ENCODE results near the gene TYW1.
"Not testable (repeated sequence)": the region's sequence is repeated elsewhere in the genome, so short reads cannot be mapped to it uniquely, and the experiment has no call there.

TYW1 gene

DNA sequence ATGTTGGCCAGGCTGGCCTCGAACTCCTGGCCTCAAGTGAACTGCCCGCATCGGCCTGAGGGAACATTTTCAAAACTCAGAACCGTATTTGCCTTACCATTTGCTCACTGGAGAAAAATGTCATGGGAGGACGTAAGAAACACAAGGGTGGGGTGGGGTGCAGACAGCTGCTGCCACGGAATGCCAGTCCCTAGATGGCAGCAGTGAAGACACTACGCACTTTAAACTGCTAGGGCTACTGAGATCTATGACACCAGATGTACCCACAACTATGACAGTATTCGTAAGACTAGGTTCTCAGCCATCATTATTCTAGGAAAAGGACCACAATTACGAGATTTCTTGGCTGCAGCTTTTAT, 2.0 kb upstream of the TYW1 start:
- H3K4me1 Mint-ChIP-seq, result not testable (repeated sequence)
- peak overlapping the region; percentile 98 for H3K4me3 Mint-ChIP-seq
- H3K36me3 Mint-ChIP-seq (ENCODE audit: low read depth), result peaks cover 21% of the 10 kb centered on the region

DNA sequence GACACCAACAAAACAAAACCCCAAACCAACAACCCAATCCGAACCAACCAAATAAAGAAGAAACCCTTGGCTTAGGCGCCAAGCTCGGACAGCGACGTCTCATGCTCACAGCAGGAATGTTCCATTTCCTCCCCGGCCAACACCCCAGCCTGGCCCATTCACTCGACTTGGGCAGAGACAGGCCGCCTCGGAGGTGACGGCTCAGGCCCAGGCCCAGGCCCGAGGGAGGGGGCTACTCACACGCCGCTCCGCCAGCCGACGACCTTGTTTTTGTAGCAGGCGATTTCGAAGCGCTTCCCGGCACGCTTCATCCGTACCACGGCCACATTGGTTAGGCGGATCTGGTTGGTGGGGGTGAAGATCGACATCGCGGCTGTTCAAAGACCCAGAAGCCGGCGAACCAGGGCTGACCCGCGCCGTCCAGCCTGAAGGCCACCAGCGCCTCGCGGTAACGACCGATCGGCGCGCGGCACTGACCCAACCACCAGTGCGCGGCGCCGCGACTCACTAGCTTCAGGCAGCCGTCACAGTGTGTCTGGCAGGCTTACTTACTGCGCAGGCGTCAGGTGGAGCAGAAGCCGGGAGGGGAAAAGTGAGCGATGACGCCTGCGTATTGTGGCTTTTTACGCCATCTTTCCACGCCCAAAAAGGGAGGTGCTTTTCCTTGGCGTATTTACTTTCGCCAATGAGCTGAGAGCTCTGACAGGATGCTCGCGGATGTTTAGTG, 1.4 kb upstream of the TYW1 start, which contains the start of gene SBDS:
Gene SBDS, minus strand, starts transcription at position 537 of the 727 bp plus-strand sequence. Its CDS starts 169 bp downstream, at position 368.
- not testable (repeated sequence) for H3K27me3 Mint-ChIP-seq (ENCODE audit: low read depth); H3K4me1 Mint-ChIP-seq; H3K9me3 Mint-ChIP-seq
- Mint-ChIP-seq H3K27ac (peak within 1 kb of the TSS; percentile 97 to 100 (median 99)), H3K4me3 (peak within 1 kb of the TSS; percentile 98), H3K36me3 (ENCODE audit: low read depth) (peaks cover 21% of the 10 kb centered on the region)
- TF ChIP-seq, protein P1, sequence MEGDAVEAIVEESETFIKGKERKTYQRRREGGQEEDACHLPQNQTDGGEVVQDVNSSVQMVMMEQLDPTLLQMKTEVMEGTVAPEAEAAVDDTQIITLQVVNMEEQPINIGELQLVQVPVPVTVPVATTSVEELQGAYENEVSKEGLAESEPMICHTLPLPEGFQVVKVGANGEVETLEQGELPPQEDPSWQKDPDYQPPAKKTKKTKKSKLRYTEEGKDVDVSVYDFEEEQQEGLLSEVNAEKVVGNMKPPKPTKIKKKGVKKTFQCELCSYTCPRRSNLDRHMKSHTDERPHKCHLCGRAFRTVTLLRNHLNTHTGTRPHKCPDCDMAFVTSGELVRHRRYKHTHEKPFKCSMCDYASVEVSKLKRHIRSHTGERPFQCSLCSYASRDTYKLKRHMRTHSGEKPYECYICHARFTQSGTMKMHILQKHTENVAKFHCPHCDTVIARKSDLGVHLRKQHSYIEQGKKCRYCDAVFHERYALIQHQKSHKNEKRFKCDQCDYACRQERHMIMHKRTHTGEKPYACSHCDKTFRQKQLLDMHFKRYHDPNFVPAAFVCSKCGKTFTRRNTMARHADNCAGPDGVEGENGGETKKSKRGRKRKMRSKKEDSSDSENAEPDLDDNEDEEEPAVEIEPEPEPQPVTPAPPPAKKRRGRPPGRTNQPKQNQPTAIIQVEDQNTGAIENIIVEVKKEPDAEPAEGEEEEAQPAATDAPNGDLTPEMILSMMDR (IDR thresholded peaks at IDR 0.05; ENCODE audit: unreplicated experiment in 3 of 3), result peak in 1 of 3 experiments; percentile 31

More for the DNA sequence above, 2.0 kb upstream of the TYW1 start:
- H3K9me3 Mint-ChIP-seq; H3K27me3 Mint-ChIP-seq (ENCODE audit: low read depth): not testable (repeated sequence)
- H3K27ac Mint-ChIP-seq, result peak overlapping the region; percentile 97 to 100 (median 99)
- TF ChIP-seq, protein P1 (IDR thresholded peaks at IDR 0.05; ENCODE audit: unreplicated experiment in 3 of 3), result peak in 2 of 3 experiments; percentile 22 to 42

DNA sequence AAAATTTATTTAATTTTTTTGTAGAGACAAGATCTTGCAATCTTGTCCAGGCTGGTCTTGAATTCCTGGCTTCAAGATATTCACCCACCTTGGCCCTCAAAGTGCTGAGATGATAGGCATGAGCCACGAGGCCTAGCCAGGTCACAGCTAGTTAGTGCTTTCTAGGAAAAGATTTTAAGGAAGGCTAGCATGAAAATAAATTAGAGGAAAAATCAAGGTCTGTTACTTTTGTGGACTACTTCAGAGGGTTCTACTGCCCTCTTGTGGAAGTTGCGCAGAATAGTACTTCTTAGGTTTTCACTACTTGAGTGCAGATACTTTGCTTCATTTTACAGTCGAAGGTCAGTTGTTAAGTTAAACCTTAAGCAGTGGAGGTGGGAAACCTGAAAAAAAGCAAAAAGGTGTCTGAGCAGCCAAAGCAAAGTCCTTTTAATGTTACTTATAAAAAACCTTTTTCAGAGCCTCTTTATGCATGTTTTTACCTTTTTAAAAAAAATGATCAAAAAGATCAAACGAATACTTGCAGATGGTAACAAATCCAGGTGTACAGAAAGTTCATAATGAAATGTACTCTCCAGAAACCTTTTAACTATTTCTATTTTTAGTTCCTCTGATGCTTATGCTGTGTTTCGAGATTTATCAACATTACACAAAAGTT, 4.1 kb downstream of the TYW1 start:
- Mint-ChIP-seq H3K27ac (peak overlapping the region in 2 of 3 experiments; percentile 47 to 54), H3K4me3 (peak overlapping the region; percentile 61 to 81 (median 79)), H3K36me3 (ENCODE audit: low read depth) (peaks cover 14% of the 10 kb centered on the region)
- not testable (repeated sequence) for H3K4me1 Mint-ChIP-seq; H3K27me3 Mint-ChIP-seq (ENCODE audit: low read depth); H3K9me3 Mint-ChIP-seq
- TF ChIP-seq, protein P1 (IDR thresholded peaks at IDR 0.05; ENCODE audit: unreplicated experiment in 3 of 3), result peak; percentile 30 to 50 (median 42)

DNA sequence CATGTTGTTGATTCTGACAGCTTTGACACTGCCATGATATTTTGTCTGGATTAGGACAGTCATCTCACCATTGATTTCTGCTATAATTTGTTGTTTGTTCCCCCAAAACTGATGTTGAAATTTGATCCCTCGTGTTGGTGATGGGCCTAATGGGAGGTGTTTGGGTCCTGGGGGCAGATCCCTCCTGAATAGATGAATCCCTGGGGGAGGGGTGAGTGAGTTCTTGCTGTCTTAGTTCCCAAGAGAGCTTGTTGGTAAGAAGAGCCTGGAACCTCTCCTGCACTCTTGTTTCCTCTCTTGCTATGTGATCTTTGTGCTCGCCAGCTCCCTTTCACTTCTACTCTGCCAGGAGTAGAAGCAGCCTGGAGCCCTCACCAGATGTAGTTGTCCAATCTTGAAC, 7.5 kb downstream of the TYW1 start:
- not testable (repeated sequence) for H3K4me1 Mint-ChIP-seq; H3K4me3 Mint-ChIP-seq; H3K9me3 Mint-ChIP-seq; H3K27ac Mint-ChIP-seq; H3K27me3 Mint-ChIP-seq (ENCODE audit: low read depth)
- H3K36me3 Mint-ChIP-seq (ENCODE audit: low read depth), result peaks cover 38% of the 10 kb centered on the region

DNA sequence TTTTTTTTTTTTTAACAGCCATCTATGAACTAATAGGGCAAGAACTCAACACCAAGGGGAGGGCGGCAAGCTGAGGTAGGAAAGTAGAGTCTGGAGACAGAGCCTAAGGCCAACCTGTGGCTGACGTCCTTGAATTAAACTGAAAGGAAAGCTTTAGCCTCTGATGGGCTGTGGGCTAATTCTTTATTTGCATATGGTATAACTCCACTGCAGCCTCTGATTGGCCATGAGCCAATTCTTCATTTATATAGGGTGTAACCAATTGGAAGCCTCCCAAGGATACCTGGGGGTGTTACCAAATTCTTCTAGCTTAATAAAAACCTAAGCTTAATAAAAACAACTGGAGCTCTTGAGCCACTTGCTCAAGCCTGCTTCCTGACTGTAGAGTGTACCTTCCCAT, 10.3 kb downstream of the TYW1 start:
- Mint-ChIP-seq H3K27ac (no peak overlapping the region), H3K9me3 (no peaks in the 10 kb centered on the region), H3K4me3 (no peak overlapping the region), H3K4me1 (no peaks in the 10 kb centered on the region), H3K36me3 (ENCODE audit: low read depth) (peaks cover 46% of the 10 kb centered on the region), H3K27me3 (ENCODE audit: low read depth) (no peaks in the 10 kb centered on the region)
- TF ChIP-seq, protein P1 (IDR thresholded peaks at IDR 0.05; ENCODE audit: unreplicated experiment in 3 of 3), result no peak

DNA sequence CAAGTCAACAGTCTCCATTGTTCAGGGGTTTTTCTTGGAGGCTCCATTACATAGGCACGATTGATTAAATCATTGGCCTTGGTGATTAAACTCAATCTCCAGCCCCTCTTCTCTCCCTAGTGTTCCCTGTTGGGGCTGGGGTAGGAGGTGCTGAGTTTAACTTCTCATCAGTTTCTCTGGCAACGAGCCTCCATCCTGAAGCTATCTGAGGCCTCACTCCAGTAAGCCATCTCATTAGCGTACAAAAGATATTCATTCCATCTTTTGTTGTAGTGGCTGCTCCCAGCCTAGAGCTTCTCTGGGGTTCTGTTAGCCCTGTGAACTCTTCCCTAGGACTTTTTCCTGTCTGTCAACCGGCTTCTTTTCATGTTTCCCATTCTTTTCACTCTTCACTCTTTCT, 11.6 kb downstream of the TYW1 start:
- Mint-ChIP-seq H3K9me3 (no peaks in the 10 kb centered on the region), H3K4me1 (no peaks in the 10 kb centered on the region), H3K27me3 (ENCODE audit: low read depth) (no peaks in the 10 kb centered on the region), H3K27ac (no peak overlapping the region), H3K4me3 (no peak overlapping the region), H3K36me3 (ENCODE audit: low read depth) (peaks cover 46% of the 10 kb centered on the region)
- TF ChIP-seq, protein P1 (IDR thresholded peaks at IDR 0.05; ENCODE audit: unreplicated experiment in 3 of 3), result no peak

DNA sequence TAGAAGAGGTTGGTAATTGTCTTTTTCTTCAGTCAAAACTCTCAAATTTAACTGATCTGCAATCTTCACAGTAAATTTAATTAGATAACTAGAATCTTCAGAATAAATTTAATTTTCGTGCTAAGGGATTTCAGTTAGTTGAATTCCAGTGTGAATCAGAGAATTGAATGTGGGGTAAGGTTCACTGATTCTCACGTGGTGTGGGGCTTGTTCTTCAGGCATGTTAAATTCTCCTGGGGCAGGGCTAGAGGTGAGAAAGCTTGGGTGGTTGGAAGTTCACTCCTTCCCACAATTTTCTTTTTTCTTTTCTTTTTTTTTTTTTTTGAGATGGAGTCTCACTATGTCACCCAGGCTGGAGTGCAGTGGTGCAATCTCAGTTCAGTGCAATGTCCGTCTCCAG, 13.0 kb downstream of the TYW1 start:
- H3K27me3 Mint-ChIP-seq (ENCODE audit: low read depth); H3K9me3 Mint-ChIP-seq; H3K4me3 Mint-ChIP-seq; H3K4me1 Mint-ChIP-seq; H3K27ac Mint-ChIP-seq: not testable (repeated sequence)
- H3K36me3 Mint-ChIP-seq (ENCODE audit: low read depth), result peaks cover 48% of the 10 kb centered on the region

DNA sequence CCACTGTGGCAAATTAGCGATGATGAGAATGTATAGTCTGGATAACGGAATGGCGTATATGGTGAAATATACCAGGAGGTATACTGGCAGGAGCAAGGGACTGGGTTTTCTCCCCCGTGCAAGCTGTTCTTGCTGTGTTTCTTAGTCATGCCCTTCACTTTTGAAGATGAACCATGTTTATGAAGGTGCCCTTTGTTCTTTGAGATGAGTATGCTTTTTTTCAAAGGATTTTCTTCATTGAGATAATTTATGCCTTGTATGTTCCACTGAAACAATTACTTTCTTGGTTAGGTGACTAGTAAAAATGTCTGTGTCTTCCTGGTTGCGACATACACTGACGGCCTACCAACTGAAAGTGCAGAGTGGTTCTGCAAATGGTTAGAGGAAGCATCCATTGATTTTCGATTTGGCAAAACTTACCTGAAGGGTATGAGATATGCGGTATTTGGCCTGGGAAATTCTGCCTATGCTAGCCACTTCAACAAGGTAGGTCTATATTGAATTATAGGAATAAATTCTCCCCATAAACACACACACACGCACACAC, 17.5 kb downstream of the TYW1 start:
- not testable (repeated sequence) for H3K27ac Mint-ChIP-seq; H3K4me1 Mint-ChIP-seq; H3K9me3 Mint-ChIP-seq; H3K27me3 Mint-ChIP-seq (ENCODE audit: low read depth); H3K4me3 Mint-ChIP-seq
- H3K36me3 Mint-ChIP-seq (ENCODE audit: low read depth), result peaks cover 40% of the 10 kb centered on the region

DNA sequence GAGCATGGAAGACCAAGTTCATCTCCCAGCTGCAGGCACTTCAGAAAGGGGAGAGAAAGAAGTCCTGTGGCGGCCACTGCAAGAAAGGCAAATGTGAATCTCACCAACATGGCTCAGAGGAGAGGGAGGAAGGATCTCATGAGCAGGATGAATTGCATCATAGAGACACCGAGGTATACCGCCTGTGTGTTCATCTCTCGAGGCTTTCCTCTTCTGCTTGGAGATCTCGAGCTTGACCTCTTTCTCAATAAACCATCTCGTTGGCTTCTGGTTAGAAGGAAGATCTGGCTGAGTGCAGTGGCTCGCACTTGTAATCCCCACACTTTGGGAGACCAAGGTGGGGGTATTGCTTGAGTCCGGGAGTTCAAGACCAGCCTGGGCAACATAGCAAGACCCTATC, 21.3 kb downstream of the TYW1 start:
- H3K9me3 Mint-ChIP-seq; H3K4me1 Mint-ChIP-seq; H3K4me3 Mint-ChIP-seq; H3K27ac Mint-ChIP-seq; H3K27me3 Mint-ChIP-seq (ENCODE audit: low read depth): not testable (repeated sequence)
- H3K36me3 Mint-ChIP-seq (ENCODE audit: low read depth), result peaks cover 60% of the 10 kb centered on the region
